Activated CD4-positive, alpha-beta T cell treated with anti-CD3 and anti-CD28 coated beads, Interleukin-2, amount 50 U/mL, for 4 hours (primary cell): ENCODE measurements around the gene NTM.
"Not testable (repeated sequence)": the region's sequence is repeated elsewhere in the genome, so short reads cannot be mapped to it uniquely, and the experiment has no call there.

Experiments
- DNase-seq, 2 experiments: peaks; one replicate each; pipeline ENCODE4 v3.0.0-alpha.2; 2020

The NTM gene

DNA sequence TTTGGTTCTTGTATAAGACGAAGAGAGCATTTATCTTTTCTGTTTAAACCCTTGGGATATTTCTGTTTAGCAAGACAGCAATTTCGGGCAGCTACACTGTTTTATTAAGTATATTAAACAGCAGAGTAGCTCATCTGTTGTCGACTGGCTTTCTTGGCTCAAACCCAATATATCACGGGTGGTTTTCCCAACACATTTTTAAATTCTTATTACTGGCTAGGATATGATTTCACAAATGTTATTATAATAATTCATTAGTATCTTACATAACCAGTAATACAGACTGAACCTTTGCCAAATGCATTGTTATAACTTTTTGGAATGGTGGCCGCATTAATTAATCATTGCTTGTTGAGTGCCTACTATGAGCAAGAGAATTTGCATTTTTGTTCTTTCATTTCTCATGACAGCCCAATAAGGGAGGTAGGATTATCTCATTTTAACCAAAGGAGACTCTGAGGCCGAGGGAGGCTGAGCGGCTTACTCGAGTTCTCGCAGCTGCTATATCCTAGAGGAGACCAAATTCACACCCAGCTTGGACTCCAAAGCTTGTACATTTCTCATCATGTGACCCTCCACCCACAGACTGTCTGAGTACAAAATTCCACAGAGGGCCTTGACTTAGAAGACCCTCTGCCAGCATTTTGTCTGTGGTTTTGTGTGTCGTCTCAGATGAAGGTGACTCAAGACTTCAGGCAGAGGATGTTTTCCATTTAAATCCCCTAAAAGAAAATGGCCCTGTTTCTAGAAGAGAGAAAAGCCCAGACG lies 304.9 kb downstream of the NTM start:
- no peak for DNase-seq

DNA sequence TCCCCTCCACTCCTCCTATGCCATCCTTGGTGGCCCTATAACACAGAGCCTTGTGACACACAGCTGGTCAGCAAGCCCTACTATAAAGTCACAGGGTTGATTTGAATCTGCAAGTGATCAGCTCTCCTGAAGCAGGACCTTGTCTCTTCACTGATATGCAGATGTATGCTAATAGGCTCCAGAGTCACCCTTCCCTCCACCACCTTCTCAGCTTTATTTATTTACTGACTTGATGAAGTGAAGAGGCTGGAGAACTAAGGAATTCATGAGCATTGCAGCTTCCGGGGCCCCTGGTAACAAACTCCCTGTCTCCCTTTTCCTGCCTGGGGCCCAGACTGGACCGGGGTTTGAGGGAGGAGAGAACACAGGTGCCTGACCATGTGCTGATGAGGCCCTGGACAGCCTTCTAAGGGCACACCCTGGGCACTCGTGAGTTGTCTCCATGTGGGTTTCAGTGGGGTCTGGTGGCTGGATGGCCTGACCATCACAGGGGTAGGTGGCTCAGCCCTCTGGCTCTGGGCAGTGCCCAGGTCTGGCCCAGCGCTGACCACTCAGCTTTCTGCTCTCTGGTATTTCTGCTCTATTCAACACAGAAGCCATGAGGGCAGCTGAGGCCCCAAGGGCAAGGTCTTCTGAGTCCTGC lies 307.5 kb downstream of the NTM start:
- no peak for DNase-seq

DNA sequence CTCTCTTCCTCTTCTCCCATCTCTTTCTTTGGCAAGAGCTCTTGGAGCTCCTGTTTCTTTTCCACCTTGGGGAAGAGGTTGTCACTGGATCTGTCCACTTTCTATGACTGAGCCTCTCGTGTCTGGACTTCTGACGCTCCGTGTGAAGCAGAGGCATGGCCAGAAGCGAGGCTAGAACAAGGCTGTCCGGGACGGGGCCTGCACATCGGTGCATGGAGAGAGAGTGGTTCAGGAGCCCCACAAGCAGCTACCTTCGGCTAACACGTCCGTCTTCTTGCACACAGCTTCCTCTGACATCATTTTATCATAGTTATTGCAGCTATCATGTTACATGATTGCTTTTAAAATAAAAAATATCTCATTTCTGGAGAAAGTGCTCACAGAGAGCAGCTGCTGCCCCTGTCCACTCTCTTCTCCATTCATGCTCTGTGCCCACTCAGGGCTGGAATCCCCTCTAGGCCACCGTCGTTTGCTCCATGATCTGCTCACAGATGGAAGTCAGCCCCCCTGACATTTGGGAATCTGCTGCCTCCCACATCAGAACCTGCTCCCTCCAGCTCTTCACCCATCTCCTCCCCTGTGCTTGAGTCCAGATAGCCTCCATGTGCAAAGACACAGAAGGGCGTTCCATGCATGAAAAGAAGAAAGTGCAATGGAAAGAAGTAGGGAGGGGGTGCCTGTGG lies 308.4 kb downstream of the NTM start:
- DNase-seq: no peak

DNA sequence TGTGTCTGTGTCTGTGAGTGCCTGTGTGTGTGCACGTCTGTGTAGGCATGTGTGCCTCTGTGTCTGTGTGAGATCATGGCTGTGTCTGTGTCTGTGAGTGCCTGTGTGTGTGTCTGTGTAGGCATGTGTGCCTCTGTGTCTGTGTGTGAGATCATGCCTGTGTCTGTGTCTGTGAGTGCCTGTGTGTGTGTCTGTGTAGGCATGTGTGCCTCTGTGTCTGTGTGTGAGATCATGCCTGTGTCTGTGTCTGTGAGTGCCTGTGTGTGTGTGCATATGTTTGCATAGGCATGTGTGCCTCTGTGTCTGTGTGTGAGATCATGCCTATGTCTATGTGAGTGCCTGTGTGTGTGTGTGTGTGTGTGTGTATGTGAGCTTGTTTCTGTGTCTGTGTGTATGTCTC lies 310.0 kb downstream of the NTM start:
- DNase-seq: not testable (repeated sequence)

DNA sequence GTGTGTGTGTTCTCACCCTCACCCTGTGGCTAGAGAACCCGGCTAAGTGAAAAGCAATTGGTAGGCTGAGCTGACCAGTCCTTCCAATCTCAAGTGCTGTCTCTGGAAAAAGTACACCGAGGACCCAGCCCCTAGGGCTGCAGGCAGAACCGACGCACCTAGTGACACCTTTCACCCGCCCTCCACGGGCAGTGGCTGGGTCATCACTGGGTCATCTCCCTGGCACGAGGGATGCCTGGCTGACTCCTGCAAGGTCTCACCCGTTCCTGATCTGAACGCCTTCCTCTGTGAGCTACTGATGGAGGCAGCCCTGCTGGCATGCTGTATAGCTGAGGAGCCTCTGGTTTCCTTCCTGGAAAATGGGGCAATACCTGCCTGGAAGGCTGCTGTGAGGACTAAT lies 311.5 kb downstream of the NTM start:
- no peak for DNase-seq

DNA sequence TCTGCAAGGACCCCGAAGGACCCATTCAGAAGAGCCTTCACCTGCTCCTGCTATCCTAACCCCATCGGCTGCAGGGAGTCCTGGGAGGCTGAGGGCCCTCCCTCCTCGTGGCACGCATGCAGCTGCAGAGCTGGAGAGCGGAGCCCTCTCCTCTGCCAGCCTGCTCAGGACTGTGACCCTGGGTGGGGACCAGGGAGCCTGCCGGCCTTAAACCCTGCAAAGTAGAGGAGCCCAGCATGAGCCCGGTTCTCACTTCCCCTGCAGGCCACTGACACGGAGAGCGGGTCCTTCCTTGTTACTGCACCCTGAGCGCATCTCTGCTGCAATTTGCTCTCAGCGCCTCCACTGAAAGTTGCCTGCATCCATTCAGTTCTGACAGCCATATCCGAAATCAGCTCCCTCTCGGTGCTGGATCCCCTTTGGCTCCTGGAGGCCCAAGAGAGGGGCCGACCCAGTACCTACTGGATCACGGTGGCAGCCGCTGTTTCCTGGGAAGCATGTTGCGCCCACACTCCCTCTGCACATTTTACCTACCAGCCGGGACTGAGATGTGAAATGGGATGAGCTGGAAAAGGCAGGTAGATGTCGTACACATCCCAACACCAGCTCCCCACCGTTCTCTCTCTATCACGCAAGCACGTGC lies 312.1 kb downstream of the NTM start:
- DNase-seq: no peak

DNA sequence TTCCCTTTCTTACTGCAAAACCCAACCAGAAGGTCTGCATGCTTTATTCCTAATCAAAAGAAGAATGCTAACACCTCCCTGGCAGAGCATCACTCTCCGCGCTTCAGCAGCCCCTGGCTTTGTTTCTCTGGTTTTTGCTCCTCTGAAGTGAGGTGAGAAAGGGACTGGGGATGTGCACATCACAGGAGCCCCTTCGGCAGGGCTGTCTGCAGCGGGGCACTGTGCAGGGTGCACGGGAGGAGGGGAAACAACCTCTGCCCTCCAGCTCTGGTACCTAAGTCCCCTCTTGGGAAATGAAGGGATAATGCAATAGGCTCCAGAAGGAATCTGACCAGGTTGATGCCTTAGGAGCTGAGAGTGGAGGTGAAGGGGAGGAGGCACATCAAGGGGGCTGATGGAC lies 312.7 kb downstream of the NTM start:
- DNase-seq: no peak

DNA sequence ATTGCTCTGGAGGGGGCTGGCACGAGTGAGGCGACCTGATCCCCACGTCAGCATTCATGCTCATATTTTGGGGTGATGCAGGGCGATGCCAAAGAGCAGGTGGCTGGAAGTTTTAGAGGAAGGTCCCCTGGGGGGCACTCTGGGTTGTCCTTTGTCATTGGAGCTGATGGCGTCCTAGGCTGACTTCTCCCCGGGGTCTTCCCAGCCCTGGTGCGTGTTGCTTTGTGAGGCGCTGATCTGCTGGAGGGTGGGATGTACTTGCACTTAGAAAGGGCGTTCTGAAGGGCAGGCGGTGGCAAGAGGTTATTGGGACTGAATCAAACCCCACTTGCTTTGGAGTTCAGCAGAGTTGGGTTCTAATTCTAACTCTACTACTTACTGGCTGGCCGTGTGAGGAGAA lies 313.3 kb downstream of the NTM start:
- DNase-seq: no peak

DNA sequence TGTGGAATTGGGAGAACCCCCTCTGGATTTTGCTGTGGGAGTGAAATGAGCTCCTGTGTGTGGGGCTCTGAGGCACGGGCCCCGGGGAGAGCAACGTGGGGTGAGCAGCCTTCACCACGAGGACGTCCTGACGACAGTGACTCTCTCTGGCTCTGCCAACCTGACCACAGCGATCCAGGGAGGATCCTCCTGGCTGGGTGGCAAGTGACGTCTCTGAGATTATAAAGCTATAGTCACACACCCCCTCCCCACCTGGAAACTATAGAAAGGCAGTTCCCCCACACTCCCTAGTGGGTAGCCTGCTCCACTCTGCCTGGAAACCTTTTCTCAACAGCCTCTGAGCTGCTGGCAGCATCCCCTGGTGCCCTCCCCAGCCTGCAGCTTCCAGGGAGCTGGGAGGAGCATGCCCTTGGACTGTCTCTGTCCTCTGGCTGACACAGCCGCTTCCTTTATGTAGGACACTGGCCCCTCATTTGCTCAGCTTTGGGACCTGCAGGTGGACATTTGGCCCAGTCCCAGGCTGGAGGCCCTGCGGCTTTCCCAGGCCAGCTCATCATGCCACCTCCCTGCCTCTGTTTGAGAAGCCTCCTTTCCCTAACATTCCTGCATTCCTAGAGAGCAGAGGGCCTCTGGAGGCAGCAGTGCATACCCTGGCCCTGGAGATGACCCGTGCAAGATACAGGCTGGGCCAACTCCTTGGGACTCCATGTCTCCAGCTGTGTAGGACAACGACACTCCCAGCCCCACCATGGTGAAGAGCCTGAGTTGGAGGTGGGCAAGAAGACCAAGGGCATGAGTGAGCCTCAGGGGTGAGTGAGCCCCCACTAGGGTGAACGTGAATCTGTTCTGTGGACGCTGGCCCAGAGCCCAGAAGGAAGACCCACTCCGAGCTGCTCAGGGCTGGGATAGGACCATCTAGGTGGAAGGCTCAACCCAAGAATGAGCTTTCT lies 314.0 kb downstream of the NTM start:
- DNase-seq: no peak

DNA sequence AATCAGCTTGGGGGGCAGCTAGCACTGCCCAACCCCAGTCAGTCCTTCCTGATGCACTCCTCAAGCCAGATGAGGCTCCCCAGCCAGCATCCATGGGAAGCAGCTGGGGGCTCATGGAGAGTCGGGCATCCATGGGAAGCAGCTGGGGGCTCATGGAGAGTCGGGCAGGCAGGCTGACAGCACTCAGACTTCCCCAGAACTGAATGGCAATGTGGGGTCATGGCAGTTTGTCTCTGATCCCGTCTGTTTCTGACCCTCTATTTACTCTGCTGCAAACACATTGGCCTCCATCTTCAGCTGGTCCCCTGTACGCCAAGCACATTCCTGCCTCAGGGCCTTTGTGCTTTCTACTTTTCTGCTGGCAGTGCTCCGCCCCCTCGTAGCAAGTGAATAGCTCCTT lies 314.8 kb downstream of the NTM start:
- DNase-seq: no peak

DNA sequence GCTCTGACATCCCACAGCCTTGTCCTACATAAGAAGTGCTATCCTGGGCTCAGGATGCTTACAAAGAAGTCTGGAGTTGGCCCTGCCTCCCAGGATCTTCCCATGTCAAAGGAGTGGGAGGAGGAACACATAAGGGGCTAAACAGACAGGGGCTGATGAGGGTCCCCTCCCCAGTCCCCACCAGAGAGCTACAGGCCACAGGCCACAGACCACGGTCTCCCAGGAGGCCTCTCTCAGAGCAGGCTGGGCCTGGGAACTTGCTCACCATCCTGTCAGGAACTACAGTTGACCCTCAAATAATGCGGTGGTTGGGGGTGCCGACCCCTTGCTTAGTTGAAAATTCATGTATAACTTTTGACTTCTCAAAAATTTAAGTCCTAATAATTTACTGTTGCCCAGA lies 315.5 kb downstream of the NTM start:
- DNase-seq: no peak

DNA sequence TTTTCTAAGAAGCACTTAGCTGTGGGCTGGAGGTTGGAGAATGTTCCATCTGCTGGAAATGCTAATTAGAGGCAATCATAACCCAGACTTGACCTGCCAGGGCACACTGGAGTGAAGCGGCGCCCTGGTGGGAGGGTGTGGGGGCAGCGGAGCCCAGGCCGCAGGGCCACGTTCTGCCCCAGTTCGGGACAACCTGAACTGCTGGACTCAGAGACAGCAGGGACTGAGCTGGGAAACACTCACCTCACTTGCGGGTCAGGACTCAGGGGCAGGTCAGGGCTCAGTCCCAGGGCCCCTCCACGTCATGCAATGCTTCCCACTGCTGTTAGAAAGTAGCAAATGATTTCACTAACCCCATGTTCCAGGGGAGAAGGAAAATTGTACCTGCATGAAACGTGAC lies 316.4 kb downstream of the NTM start:
- no peak for DNase-seq

DNA sequence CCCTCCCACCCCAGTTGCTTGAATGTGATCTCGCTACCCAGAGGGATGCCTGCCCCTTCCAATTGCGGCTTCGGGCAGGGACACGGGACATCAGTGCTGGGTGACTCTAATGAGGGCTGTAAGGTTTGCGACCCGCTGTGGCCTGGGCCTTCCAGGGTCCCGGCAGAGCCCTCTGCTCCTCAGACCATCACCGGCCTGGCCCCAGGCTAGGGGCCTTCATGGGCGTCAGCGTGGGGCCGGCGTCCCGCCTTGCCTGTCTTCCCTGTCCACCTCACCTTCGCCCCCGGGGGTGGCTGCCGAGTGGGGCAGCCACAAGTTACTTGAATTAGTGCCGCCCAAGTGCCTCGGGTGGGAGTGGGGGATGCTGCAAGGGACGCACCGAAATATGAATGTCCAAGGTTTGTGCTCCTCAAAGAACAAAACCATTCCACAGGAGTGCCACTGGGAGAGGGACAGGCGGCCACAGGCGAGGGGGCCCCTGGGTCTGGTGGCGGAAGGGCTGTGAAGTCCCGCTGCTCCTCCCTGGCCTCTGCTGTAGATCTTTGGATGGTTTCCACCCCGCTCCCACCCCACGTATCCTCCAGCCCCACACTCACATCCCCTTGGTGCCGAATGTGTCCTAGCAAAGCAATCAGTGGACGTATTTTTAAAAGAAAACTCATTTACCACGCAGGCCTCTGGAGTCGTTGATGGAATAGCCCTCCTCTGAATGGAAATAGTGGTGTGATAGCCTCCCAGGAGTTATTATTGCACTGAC lies 317.1 kb downstream of the NTM start:
- no peak for DNase-seq

DNA sequence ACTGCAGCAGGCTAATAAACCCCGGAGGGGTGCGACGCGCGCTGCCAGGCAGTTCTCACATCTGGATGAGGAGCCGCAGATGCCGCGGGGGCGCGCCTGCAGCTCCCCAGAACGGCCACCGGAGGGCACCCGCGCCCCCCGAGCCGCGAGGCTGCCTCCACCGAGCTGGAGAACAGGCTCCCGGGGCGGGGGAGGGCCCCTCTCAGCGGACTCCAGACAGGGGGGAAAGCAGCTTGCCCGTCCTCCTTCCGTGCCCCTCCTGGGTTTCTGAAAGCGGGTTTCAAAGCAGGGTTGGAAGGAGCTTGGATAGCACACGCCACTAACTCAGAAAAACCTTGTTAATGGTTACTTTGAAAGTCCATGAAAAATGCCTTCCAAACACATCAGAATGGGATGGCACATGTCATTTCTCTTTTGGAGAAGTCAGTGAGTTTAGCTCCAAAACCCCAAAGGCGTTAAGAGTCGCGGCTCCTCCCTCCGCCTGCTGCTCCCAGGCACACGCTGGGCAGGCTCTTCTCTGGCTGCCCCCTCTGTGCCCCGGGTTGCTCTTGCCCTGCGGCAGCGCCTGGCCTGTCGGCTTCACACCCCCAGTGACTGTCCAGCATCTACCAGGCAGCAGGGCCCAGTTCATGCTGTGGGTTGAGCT lies 317.8 kb downstream of the NTM start:
- DNase-seq: no peak

DNA sequence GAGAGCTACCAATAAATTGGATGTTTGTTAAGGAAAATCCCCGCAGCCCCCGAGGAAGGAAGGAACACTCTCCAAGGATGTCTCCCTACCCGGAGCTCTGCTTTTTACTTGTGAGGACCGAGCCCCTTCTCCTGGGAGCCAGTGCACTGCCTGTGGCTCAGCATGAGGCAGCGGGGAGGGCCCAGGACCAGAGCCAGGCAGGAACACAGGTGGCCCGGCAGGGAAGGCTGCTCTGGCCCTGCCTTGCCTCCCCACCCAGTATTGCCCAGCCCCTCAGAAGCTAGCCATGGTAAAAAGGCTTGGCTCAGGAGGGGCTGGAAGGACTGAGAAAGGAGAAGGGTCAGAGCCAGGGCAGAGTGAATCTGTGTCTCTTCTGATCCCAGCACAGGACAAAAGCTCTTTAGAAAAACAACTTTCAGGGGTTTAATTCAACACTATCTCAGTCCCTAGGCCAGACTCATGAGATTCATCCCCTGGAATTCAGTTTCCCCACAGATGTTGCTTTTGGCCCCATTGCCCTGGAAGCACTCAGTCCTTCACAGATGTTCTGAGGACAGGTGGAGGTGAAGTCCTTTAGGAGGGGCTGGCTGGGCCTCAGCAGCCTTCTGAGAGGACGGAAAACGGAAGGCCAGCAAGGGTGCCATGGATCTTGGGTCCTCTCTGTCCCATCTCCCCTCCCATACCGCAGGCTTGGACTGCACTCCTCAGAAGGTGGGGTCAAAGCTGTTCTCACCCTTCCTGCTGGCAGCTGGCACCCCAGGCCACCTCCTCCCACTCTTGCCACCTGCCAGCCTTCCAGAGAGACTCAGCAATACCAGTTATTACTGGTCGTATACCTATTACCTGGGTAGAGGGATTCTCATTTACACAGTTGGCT lies 318.9 kb downstream of the NTM start:
- no peak for DNase-seq

DNA sequence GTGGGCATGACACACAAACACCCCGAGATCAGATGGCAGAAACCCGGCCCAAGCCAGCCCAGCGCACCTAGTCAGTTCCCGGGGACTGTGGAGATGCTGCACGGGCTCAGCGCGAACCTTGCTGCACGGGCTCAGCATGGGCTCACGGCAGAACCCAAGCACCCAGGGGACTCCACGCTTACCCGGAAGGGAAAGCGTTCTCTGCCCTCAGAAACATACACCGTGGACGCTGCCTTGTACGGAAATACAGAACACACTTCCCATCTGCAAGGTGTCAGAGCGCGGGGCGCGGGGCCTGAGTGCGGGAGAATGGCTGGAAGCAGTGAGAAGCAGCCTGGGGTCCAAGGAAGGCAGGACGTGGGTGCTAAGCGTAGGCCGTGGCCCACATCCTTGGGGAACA lies 319.9 kb downstream of the NTM start:
- DNase-seq: no peak

DNA sequence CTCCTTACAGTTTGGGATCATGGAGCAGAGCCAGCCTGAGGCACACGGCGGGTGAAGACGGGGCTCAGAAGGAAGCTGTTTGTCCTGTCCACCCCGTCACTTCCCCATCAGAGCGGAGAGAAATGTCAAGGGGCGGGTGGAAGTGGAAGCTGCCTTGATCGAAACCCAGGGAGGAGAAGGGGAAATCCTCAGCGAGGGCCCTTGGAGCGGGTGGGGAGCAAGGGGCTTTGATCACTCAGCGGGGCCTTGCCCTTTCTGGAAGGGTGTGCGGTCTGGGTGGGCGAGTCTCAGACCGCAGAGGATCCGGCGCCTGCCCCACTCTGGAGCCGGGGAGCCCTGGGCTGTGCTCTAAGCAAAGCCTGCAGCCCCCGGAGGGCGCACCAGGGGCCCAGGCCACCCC lies 320.4 kb downstream of the NTM start:
- no peak for DNase-seq

DNA sequence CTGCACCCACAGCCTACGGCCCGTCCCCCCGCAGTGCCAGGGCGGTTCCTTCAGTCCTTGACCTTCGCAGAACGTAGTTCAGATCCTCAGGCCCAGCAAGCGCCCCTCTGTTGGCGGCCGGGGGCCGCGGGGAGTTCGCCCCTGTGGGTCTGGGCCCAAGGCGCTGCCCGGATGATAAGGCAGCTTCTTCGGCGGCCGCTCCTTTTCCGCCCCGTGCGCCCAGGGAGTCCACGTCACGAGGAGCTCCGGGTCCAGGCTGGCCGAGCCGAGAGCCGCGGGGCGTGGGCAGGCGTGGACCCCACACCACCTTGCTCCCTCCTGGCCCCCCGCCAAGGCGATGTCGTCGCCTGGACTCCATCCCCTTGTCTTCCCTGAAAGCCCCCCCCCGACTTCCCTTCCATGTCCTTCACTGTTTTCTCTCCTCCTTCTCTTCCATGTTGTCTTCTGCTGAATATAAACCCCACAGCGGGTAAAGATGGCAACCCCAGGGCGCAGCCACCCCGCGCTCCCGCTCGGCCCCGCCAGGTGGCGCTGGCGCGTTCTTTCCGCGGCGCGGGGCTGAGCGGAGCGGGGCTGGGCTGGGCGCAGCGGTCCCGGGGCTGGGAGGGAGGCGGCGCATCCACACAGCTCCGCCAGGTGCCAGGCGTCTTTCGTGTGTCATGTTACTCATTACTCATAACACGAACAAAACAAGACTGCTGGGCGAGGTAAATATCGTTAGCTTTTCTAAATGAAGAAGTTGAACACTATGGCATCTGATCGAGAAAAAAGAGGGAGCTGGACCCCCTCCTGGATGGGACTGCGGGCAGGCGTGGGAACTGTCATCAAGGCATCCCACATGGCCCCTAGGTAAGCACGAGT lies 321.0 kb downstream of the NTM start:
- no peak for DNase-seq

DNA sequence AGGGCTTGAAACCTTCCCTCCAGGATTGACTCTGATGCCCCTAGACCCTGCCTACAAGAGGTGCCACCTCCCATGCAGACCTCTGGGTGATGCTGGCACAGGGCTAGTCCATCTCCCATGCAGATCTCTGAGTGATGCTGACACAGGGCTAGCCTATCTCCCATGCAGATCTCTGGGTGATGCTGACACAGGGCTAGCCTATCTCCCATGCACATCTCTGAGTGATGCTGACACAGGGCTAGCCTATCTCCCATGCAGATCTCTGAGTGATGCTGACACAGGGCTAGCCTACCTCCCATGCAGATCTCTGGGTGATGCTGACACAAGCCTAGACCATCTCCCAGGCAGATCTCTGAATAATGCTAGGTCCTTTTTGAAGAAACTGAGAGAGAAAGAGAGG lies 321.7 kb downstream of the NTM start:
- DNase-seq: no peak
